COR-L47 (cell line): ENCODE results near the gene KIAA0930.

Experiments used
- DNase-seq: peaks from one replicate; lab custom pipeline; 2025; lab: John Stamatoyannopoulos, UW

KIAA0930 gene

DNA sequence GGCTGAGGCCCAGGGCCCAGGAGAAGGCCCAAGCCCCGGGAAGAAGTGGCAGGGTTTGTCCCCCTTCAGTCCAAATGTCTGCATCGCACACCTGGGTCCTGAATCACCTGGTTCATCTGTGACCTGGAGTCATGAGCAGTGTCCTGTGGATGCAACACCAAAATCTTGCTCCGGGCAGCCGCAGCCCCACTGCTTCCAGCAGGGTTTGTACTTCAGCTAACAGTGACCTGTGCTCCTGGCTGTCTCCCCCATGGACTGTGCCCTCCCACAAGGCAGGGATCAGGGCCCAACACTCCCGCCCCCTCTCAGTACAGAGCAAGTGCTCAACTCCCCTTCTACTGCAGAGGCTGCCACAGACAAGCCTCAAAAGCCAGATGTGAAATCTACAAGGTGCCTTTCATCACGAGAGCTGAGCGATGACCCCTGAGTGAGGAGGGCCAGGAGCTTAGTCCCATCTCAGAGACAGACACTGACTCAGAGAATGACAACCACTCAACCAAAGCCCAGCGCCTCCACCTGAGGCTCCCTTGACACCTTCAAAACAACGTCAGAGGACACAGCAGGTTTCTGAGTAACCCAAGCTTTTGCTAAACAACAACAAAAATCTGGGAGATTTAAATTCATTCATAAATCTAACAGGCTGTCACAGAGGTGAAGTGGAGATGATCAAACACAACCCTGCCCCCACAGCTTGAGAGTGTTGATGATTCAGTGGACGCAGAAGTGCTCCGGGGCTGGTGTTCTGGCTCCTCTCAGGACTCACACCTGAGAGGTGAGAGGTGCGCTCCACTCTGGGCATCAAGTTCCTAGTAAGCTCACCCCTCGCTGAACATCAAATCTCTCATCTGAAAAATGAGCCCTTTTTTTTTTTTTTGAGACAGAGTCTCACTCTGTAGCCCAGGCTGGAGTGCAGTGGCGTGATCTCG, 3.4 kb downstream of the KIAA0930 start:
- no peak for DNase-seq

- DNase-seq: peak; percentile 74
Observed at GRCh38 chr22:45235851-45236342, 4.8 kb downstream of the KIAA0930 start.

DNA sequence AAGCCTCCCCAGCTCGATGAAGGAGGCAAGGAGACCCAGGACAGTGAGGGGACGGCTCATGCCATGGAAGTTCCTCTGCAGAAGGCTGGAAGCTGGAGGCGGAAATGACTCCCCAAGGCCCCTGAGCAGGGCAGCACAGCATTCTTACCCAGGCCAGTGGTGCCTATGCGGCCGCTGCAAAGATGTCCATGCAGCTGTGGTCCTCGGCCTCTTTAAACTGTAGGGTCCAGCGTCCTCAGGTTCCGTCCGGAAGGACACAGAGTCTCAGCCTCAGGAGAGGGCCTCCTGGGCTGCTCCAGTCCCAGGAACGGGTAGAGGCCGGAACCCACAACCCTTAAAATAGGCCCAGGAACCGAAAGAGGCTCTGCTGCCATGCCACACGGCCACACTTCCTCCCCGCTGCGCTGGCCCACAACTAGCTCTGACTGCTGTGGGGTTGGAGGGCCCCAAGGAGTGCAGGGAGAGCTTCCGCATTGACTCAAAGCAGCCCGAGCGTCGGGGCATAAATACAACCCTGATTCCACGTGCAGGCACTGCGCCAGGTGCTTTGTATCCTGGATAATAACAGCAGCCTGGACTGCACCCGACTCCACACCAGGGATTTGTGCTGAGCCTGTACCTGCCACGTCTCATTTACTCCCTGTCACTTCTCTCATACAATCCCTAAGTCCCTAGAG, 5.5 kb downstream of the KIAA0930 start:
- DNase-seq: peak; percentile 83

DNA sequence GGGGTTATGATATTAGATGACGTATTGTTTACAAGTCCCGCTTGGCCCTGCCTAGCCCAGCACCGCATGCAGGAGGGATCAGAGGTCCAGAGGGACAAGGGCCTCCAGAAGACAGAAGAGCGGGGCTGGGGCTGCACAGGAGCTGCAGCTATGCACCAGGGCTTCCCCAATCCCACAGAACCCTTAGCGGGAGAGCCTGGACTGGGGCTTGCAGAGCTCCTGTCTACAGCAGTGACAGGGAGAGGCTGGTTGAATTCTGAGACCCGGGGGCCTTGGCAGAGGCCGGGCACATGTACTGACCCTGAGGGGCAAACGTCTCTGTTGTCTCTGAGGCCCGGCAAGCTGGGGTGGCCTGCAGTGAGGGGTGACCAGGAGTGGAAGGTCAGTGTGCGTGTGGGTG, 6.9 kb downstream of the KIAA0930 start:
- no peak for DNase-seq

- DNase-seq: no peak
Observed at GRCh38 chr22:45233386-45233785, 7.3 kb downstream of the KIAA0930 start.

DNA sequence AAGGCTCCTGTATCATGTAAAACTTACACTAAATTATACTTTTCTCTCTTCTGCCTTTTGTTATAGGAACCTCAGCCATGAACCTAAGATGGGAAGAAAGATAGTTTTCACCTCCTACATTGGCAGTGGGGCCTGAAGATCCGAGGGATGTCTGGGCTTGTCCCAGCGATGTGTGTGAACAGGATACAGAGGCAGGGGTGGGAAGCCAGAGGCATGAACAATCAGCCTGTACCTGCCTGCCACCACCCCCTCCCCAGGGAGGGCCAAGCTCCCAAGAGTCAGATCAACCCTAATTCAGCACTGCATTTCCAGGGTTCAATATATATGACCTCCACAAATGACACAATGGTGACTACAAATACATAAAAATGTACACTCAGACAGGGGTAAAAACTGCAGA, 9.4 kb downstream of the KIAA0930 start:
- DNase-seq: no peak

DNA sequence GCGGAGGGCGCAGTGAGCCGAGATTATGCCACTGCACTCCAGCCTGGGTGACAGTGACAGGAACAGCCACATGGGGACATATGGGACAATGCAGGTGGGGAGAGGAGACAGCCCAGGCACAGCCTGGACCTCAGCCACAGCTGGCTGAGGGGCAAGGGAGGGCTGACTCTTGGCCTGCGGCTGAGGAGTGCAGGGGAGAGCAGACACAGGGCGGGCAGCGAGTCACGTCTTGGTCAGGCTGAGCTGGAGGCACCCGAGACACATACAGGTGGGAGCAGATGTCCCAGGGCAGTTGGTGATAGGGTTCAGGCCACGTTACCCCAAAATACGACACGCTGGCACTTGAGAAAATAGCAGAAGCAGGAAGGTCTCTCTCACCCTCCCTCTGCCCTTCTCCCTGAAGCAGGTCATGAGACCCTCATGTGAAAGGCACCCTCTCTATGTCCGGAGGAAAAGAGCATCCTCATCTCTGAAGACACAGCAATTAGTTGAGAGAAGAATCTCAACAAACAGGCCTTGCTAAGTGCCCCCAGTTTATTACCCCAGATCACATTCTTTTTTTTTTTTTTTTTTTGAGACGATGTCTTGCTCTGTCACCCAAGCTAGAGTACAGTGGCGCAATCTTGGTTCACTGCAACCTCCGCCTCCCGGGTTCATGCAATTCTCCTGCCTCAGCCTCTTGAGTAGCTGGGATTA, 10.5 kb downstream of the KIAA0930 start:
- no peak for DNase-seq

DNA sequence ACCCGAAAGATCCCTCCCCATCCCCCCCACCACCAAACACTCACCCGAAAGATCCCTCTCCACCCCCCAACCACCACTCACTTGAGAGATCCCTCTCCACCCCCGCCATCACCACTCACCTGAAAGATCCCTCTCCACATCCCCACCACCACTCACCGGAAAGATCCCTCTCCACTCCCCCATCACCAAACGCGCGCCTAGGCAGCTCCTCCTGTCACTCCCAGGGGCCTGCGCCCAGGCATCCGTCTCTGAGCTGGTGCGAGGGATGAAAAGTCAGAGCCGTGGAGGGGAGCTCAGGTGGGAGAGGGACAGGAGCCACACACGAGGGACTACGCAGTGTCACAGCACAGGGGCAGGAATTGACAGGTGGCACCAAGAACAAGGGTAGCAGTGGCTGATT, 11.5 kb downstream of the KIAA0930 start:
- no peak for DNase-seq

- DNase-seq: no peak
Observed at GRCh38 chr22:45228401-45228754, 12.3 kb downstream of the KIAA0930 start.

- no peak for DNase-seq
Observed at GRCh38 chr22:45227645-45228400, 12.9 kb downstream of the KIAA0930 start.

- peak; percentile 29 for DNase-seq
Observed at GRCh38 chr22:45226503-45227186, 14.0 kb downstream of the KIAA0930 start.

DNA sequence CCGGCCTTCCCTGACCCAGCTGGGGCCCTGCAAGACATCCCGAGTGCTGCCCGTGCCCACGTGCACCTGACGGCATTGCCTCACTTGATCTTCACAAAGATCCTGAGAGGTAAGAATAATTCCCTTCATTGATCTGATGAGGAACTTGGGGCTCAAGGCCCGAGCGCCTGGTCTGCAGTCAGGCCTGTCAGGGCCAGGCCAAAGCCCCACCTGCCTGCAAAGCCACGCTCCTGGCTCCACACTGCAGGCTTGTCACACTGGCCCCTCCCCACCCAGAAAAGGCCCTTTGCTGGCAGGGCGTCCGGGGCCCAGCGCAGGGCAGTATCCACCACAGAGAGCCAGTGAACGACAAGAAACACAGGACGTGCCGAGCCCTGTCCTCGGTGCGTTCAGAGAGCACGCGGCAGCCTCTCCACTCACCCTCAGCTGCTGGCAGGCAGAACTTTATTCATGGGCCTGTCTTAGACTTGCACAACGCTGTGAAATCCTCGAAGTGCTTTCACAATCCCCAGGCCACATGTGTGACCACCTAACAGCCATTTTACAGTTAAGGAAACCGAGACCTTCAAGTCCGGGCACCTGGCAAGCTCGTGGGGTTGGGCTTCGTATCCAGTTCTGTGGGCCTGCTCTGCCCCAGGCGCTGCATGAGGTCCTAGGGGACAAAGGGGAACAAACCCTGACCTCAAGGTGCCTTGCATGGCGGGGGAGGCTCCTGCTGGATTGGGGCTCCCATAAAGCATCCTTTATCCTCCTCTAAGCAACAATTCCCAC, 14.8 kb downstream of the KIAA0930 start:
- DNase-seq: no peak

DNA sequence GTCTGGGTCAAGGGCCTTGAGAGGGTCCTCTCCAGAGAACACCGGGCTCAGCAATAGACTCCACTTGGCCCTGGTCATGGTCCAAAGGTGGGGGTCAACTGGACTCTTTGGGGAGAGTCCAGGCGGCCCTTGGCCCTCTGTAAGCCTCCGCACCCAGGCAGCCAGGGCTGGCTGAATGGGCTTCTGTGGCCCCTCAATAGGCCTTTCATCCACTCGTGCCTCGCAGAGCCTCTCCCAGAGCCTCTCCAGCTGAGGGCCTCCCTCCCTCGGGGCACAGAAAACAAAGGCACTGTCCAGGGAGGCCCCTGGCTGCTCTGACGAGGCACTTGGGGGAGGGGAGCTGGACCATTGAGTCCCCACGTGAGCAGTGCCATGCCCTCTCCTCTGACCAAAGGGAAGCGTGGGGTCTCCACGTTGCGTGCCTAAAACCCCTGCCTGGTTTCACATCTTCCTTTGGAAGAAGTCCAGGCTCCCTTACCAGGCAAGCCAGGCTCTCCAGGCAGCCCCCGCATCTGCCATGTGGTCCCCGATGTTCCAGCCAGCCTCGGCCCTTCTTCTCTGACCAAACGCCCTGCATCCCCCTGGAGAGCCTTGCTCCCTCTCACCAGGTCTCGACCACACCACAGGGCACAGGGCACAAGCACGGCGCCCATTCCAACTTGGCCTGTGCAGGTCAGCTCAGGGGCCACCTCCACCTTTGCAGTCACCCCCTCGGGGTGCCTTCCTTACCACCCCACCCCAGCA, 15.5 kb downstream of the KIAA0930 start:
- DNase-seq: no peak

DNA sequence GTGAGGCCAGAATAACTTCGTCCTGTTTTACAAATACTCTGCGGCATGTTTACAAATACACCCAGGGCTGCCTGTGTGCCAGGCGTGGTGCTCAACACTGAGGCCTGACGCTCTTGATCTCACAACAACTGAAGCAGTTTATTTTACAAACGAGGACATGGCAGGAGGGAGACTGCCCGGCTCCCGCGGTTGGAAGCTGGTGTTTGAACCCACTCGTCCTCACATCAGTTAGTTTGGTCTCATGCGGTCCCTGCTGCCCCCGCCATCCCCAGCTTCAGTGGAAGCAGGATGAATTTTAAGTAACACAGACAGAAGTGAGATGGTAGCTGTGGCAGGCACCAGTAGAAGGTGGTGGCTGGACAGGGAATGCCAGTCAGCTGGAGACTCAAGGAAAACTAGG, 16.4 kb downstream of the KIAA0930 start:
- no peak for DNase-seq

DNA sequence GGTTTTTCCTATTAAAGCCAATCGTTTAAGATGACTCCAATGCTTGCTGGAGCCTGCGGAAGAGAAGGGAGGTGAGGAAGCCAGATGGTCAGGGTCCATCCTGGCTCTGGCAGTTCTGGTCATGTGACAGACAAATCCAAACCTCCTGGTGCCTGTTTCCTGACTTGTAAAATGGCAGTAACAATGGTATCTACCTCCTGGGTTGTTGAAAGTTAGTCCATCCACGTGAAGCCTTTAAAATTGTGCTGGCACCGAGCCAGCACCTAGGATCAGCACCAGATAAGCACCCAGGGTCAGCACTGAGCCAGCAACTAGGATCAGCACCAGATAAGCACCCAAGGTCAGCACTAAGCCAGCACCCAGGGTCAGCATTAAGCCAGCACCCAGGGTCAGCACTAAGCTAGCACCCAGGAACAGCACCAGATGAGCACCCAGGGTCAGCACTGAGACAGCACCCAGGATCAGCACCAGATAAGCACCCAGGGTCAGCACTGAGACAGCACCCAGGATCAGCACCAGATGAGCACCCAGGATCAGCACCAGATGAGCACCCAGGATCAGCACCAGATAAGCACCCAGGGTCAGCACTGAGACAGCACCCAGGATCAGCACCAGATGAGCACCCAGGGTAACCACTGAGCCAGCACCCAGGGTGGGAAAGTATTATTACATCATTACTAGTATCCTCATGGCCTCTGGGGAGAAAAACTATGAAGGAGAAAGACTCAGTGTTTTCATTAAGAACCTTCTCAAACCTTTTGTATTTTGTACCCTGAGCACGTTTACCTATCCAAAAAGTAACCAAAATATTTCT, 17.2 kb downstream of the KIAA0930 start:
- DNase-seq: no peak

- no peak for DNase-seq
Observed at GRCh38 chr22:45221201-45221600, 19.5 kb downstream of the KIAA0930 start.

DNA sequence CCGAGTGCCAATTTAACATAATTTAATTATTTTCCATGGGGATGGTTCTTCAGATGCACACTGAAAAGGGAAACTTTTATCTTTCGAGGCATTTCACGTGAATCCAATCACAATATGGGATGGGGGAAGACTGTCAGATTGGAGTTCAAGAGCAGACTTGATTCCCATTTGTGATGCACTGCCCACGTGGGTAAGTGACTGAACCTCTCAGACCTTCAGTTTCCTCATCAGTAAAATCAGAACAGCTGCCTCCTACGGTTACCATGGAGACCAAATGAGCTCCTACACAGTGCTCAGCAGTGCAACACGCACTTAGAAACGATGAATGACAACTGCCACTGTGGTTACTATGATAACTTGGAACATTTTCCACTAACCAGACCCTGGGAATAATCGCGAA, 21.7 kb downstream of the KIAA0930 start:
- DNase-seq: no peak

DNA sequence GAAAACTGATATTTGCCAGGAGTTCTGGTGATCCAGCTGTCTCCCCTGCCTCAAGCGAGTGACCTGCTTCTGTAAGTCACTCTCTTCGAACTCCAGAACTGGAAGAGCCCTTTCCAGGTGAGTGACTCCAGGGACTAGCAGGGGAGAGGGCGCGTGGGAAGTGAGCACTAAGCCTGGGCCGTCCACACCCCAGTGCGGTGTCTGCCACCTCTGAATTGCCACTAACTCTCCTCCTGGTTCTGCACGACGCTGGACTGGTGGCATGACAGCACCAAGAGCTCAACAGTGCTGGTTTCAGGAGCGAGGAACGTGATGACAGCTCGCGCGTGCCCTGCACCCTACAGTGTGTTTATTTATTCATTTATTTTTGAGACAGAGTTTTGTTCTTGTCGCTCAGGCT, 22.9 kb downstream of the KIAA0930 start:
- no peak for DNase-seq

- no peak for DNase-seq
Observed at GRCh38 chr22:45217345-45217744, 23.3 kb downstream of the KIAA0930 start.
